ENCODE measurements around the gene SNAPC1. TPM values are rescaled to one million over a fixed set of nuclear protein-coding genes. Genes with fewer than 3 reads are reported as not detected.

SNAPC1 gene
- total RNA-seq, 1 donor from 2014 or later = 27.8 TPM

GRCh38 chr14:61813096-61813606, 50.9 kb downstream of the SNAPC1 start:
- Mint-ChIP-seq H3K27ac (no peak overlapping the region), H3K36me3 (no peaks in the 10 kb centered on the region), H3K27me3 (ENCODE audit: insufficient read depth, low read depth) (peaks cover 27% of the 10 kb centered on the region), H3K4me3 (peak overlapping the region; percentile 89), H3K9me3 (no peaks in the 10 kb centered on the region), H3K4me1 (peaks cover 9% of the 10 kb centered on the region)
- H4K20me1 ChIP-seq (ENCODE audit: low read depth) = no peaks in the 10 kb centered on the region
- H3K4me1 ChIP-seq = peaks cover 2% of the 10 kb centered on the region
- peaks cover 9% of the 10 kb centered on the region for H3F3A ChIP-seq (ENCODE audit: low read depth)
- H3K27me3 ChIP-seq = peaks cover 65% of the 10 kb centered on the region
- no peak overlapping the region for H3K27ac ChIP-seq
- H3K4me2 ChIP-seq = peak overlapping the region; percentile 98
- no peak overlapping the region for H3K9ac ChIP-seq
- no peaks in the 10 kb centered on the region for H3K79me2 ChIP-seq (ENCODE audit: low read depth)
- no peaks in the 10 kb centered on the region for H3K36me3 ChIP-seq
- H3K9me3 ChIP-seq (ENCODE audit: low read depth) = no peaks in the 10 kb centered on the region
- H3K4me3 ChIP-seq = peak overlapping the region; percentile 85
- TF ChIP-seq EZH2 (IDR thresholded peaks at IDR 0.05) (peak; percentile 65), CTCF (IDR thresholded peaks at IDR 0.05) (no peak), EZH2phosphoT487 (IDR thresholded peaks at IDR 0.05) (peak; percentile 54)
- peak overlapping the region; percentile 91 for H2AFZ ChIP-seq (replicated peaks)
- peak; percentile 27 for DNase-seq (ENCODE audit: low spot score)

- no peaks in the 10 kb centered on the region for H3K79me2 ChIP-seq (ENCODE audit: low read depth)
- no peak for DNase-seq (ENCODE audit: low spot score)
- Mint-ChIP-seq H3K9me3 (peaks cover 3% of the 10 kb centered on the region), H3K36me3 (no peaks in the 10 kb centered on the region), H3K4me3 (no peak overlapping the region), H3K4me1 (no peaks in the 10 kb centered on the region), H3K27ac (no peak overlapping the region), H3K27me3 (ENCODE audit: insufficient read depth, low read depth) (peaks cover 4% of the 10 kb centered on the region)
- H3K4me2 ChIP-seq = no peak overlapping the region
- H3F3A ChIP-seq (ENCODE audit: low read depth) = no peaks in the 10 kb centered on the region
- H3K9ac ChIP-seq = no peak overlapping the region
- no peaks in the 10 kb centered on the region for H3K36me3 ChIP-seq
- no peaks in the 10 kb centered on the region for H4K20me1 ChIP-seq (ENCODE audit: low read depth)
- H3K27me3 ChIP-seq = no peaks in the 10 kb centered on the region
- no peaks in the 10 kb centered on the region for H3K9me3 ChIP-seq (ENCODE audit: low read depth)
- no peak overlapping the region for H3K27ac ChIP-seq
- H3K4me1 ChIP-seq = no peaks in the 10 kb centered on the region
- no peak overlapping the region for H2AFZ ChIP-seq (replicated peaks)
- no peak overlapping the region for H3K4me3 ChIP-seq
- no peak for TF ChIP-seq EZH2phosphoT487 (IDR thresholded peaks at IDR 0.05)
- TF ChIP-seq CTCF (IDR thresholded peaks at IDR 0.05) = no peak
- TF ChIP-seq EZH2 (IDR thresholded peaks at IDR 0.05) = no peak
These were observed 60.2 kb downstream of the SNAPC1 start for GRCh38 chr14:61822458-61822857.

GRCh38 chr14:61832783-61833182, 70.6 kb downstream of the SNAPC1 start:
- Histone ChIP-seq H3K4me2 (no peak overlapping the region), H2AFZ (replicated peaks) (no peak overlapping the region), H3K4me3 (no peak overlapping the region), H3K9me3 (ENCODE audit: low read depth) (no peaks in the 10 kb centered on the region), H3K4me1 (no peaks in the 10 kb centered on the region), H3K36me3 (no peaks in the 10 kb centered on the region), H3K27ac (no peak overlapping the region), H3K9ac (no peak overlapping the region), H3F3A (ENCODE audit: low read depth) (no peaks in the 10 kb centered on the region), H3K27me3 (no peaks in the 10 kb centered on the region), H4K20me1 (ENCODE audit: low read depth) (no peaks in the 10 kb centered on the region), H3K79me2 (ENCODE audit: low read depth) (no peaks in the 10 kb centered on the region)
- H3K36me3 Mint-ChIP-seq = no peaks in the 10 kb centered on the region
- H3K4me1 Mint-ChIP-seq = no peaks in the 10 kb centered on the region
- H3K4me3 Mint-ChIP-seq = no peak overlapping the region
- no peak for DNase-seq (ENCODE audit: low spot score)
- TF ChIP-seq EZH2 (IDR thresholded peaks at IDR 0.05) (no peak), CTCF (IDR thresholded peaks at IDR 0.05) (no peak), EZH2phosphoT487 (IDR thresholded peaks at IDR 0.05) (no peak)
- no peak overlapping the region for H3K27ac Mint-ChIP-seq
- H3K9me3 Mint-ChIP-seq = no peaks in the 10 kb centered on the region
- peaks cover 4% of the 10 kb centered on the region for H3K27me3 Mint-ChIP-seq (ENCODE audit: insufficient read depth, low read depth)

Measured in neural progenitor cell (in vitro differentiated cells).